Heart right ventricle (tissue), 16 donors: ENCODE results near the gene TMEM63C. TPM values are rescaled to one million over a fixed set of nuclear protein-coding genes. Genes with fewer than 3 reads are reported as not detected.
"Not testable (repeated sequence)": the region's sequence is repeated elsewhere in the genome, so short reads cannot be mapped to it uniquely, and the experiment has no call there.

Experiments
- ATAC-seq, 8 donors: fragments of 200-7000 bp; cut with Tn5 transposase; one replicate each; pipeline ENCODE4 v1.9.1; 2020; ENCODE audit warnings: mild to moderate bottlenecking in 8 of 8, moderate library complexity in 8 of 8, moderate number of reproducible peaks in 1 of 8
- DNase-seq, 2 donors: peaks; one replicate each; pipeline ENCODE4 v3.0.0-alpha.2; 2020
- H3K27ac ChIP-seq, 10 donors: fragments of 200-600 bp; sonication (generic) in 2 of 10; one replicate each; pipeline versions ENCODE4 v1.5.0 to v1.8.0; 2020 to 2022; ENCODE audit warnings: mild to moderate bottlenecking in 3 of 10
- H3K27me3 ChIP-seq, 7 donors: fragments of 200-600 bp; one replicate each; pipeline ENCODE4 v1.8.0; 2021 to 2022; ENCODE audit warnings: mild to moderate bottlenecking in 2 of 7
- H3K36me3 ChIP-seq, 9 donors: fragments of 200-600 bp; sonication (generic) in 1 of 9; one replicate each; pipeline versions ENCODE4 v1.5.0 to v1.8.0; 2020 to 2022; ENCODE audit warnings: mild to moderate bottlenecking in 2 of 9
- H3K4me1 ChIP-seq, 9 donors: fragments of 200-600 bp; sonication (generic) in 1 of 9; one replicate each; pipeline versions ENCODE4 v1.5.0 to v1.8.0; 2020 to 2022; ENCODE audit warnings: mild to moderate bottlenecking in 4 of 9
- H3K4me3 ChIP-seq, 10 donors: fragments of 200-600 bp; sonication (generic) in 2 of 10; one replicate each; pipeline versions ENCODE4 v1.5.0 to v1.8.0; 2020 to 2022; ENCODE audit warnings: mild to moderate bottlenecking in 7 of 10, moderate library complexity in 2 of 10
- H3K9me3 ChIP-seq, 11 donors: fragments of 200-600 bp in 10 of 11; sonication (generic) in 2 of 11; one replicate each; pipeline versions ENCODE4 v1.5.0 to v1.8.0; 2013 to 2022; ENCODE audit warnings: mild to moderate bottlenecking in 2 of 11, control low read depth in 1 of 11, moderate library complexity in 1 of 11
- CTCF ChIP-seq, 9 donors: fragments of 200-600 bp; sonication (generic) in 2 of 9; IDR thresholded peaks; one replicate each; pipeline versions ENCODE4 v1.5.0 to v1.8.0; 2021 to 2022; ENCODE audit warnings: antibody characterized with exemption in 9 of 9, mild to moderate bottlenecking in 5 of 9, moderate library complexity in 1 of 9
- WGBS, 2 donors: extraction: QIAGEN DNeasy Blood & Tissue Kit; methylation state at CpG; one replicate each; pipeline ENCODE4 v1.1.7; 2013; ENCODE audit warnings: inconsistent platforms in 1 of 2; 5-methylcytosine and 5-hydroxymethylcytosine counted together
- intact Hi-C, 10 donors: fragments of 100-400 bp; cut with DNase I; formaldehyde crosslinking; loops; one replicate each; pipeline versions ENCODE4 v1.11.1 to v1.14.2; 2022
- polyA plus RNA-seq, 2 donors: library from polyadenylated mRNA; stranded (reverse); fragments of 200-250 nt; gene quantifications; one replicate each; pipeline ENCODE4 v1.2.3, GENCODE V29; 2013
- total RNA-seq, 10 donors: library from RNA; stranded (reverse); fragmentation: NEBNext Ultra II Directional in 3 of 10; extraction: Animal tissue kit (Norgen Biotek cat#: 25700) in 3 of 10; gene quantifications; one replicate each; pipeline versions ENCODE4 v1.2.1 to v1.2.4, GENCODE V29; 2021 to 2023
- donor health status: Arrhythmogenic right ventricular cardiomyopathy.
- donor health status: ischemic (EF 13 %, LVEDD 7.1; RV severe dilation, severe dysfunction).
- donor health status: healthy with polysubstance abuse.
- donor health status: DM: no; HTN: yes; CAD: no.
- donor health status: DM: no; HTN: no; CAD: no.
- donor health status: ischemic (EF 25% LVEDD 6.9; RV normal size, moderate dysfunction).
- donor health status: ischemic (EF 25% LVEDD 5.7; RV mildly dilated, moderate dysfunction).
- donor health status: healthy.
- donor health status: DM: yes; HTN: yes; CAD: no.
- donor health status: Ischemic cardiomyopathy.
- donor health status: ischemic (EF 35%, LVEDD 5.7; RV mildly dilated, moderate dysfunction).
- donor health status: nonischemic (EF 11% LVEDD 7.7; RV severe dilation, severe dysfunction).
- donor health status: DM: yes; HTN: yes; CAD: no.
- donor health status: PGD.
- donor health status: ischemic (EF 29% LVEDD 5.4; RV normal size, mild dysfunction).
- donor health status: nonischemic (EF 23%, LVEDD 6.1; RV moderate dilation, normal function).

Gene TMEM63C
- total and polyA plus RNA-seq, 12 donors: under 0.01 to 7.2 (median 0.53) TPM

- ATAC-seq (no peak), DNase-seq (no peak)
- intact Hi-C loops: no loop called here
- Histone ChIP-seq H3K4me3 (no peak overlapping the region), H3K27ac (no peak overlapping the region), H3K27me3 (no peaks in the 10 kb centered on the region), H3K9me3 (peaks cover 0 to 3% (median 0%) of the 10 kb centered on the region in 11 donors), H3K36me3 (peaks cover 0 to 75% (median 10%) of the 10 kb centered on the region in 9 donors), H3K4me1 (no peaks in the 10 kb centered on the region)
- TF ChIP-seq CTCF (IDR thresholded peaks at IDR 0.05): no peak
- WGBS, 2 donors: 95% methylated on average over 14 of the region's 14 CpGs
These were observed 97.0 kb downstream of the TMEM63C start for GRCh38 chr14:77278461-77279230.

- H3K4me3 ChIP-seq: no peak overlapping the region
- ATAC-seq: no peak
- no peak for DNase-seq
- no peak overlapping the region for H3K27ac ChIP-seq
- H3K27me3 ChIP-seq: no peaks in the 10 kb centered on the region
- intact Hi-C loops: no loop called here
- WGBS, 2 donors: 92 to 97% methylated on average over 13 of the region's 13 CpGs
- H3K9me3 ChIP-seq: no peaks in the 10 kb centered on the region
- H3K36me3 ChIP-seq: peaks cover 0 to 86% (median 18%) of the 10 kb centered on the region in 9 donors
- TF ChIP-seq CTCF (IDR thresholded peaks at IDR 0.05): no peak
- no peaks in the 10 kb centered on the region for H3K4me1 ChIP-seq
These were observed 98.1 kb downstream of the TMEM63C start for GRCh38 chr14:77279719-77280118.

- ATAC-seq, H3K27ac ChIP-seq, intact Hi-C loops, H3K4me3 ChIP-seq, H3K9me3 ChIP-seq, DNase-seq, H3K27me3 ChIP-seq, H3K4me1 ChIP-seq: not testable (repeated sequence)
- 98 to 99% methylated on average over 4 of the region's 4 CpGs for WGBS, 2 donors
- H3K36me3 ChIP-seq: peaks cover 0 to 98% (median 30%) of the 10 kb centered on the region in 9 donors
These were observed 99.3 kb downstream of the TMEM63C start for GRCh38 chr14:77280921-77281320.

GRCh38 chr14:77281852-77282410 is 100.3 kb downstream of the TMEM63C start:
- ATAC-seq: no peak
- 91 to 93% methylated on average over 6 of the region's 6 CpGs for WGBS, 2 donors

More at GRCh38 chr14:77281852-77282410, 100.3 kb downstream of the TMEM63C start:
- no peak overlapping the region for H3K4me3 ChIP-seq
- H3K9me3 ChIP-seq: no peaks in the 10 kb centered on the region
- no peak for TF ChIP-seq CTCF (IDR thresholded peaks at IDR 0.05)
- H3K36me3 ChIP-seq: peaks cover 0 to 98% (median 30%) of the 10 kb centered on the region in 9 donors
- H3K4me1 ChIP-seq: no peaks in the 10 kb centered on the region
- no peaks in the 10 kb centered on the region for H3K27me3 ChIP-seq
- H3K27ac ChIP-seq: no peak overlapping the region
- no peak for DNase-seq
- intact Hi-C loops: no loop called here
